HG03457 (cell line): ENCODE measurements around the gene NFIX.

ENCODE experiments used
- ATAC-seq: cut with Tn5 transposase; IDR thresholded peaks from one replicate; pipeline ENCODE4 v1.9.1; 2021; ENCODE audit warnings: moderate number of reproducible peaks; ENCODE audit not compliant: unreplicated experiment

The NFIX gene

DNA sequence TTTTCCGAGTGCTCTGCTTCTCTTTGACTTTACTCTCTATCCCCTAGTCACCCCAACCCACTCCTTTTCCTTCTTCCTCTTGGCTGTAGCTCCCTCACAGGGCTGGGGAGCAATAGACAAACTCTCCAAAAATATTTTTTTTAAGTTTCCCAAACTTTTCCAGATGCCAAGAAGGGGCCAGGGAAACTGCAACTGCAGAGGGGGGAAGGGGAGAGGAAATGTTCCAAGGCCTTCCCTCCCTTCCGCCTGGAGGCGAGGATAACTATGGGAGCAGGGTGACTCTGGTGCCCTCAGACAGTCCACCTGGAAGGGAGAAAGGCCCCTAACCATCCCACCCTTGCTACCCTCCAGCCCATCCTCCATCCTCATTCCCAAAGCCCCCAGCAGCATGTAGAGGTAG lies 58.0 kb downstream of the NFIX start:
- ATAC-seq: no peak

DNA sequence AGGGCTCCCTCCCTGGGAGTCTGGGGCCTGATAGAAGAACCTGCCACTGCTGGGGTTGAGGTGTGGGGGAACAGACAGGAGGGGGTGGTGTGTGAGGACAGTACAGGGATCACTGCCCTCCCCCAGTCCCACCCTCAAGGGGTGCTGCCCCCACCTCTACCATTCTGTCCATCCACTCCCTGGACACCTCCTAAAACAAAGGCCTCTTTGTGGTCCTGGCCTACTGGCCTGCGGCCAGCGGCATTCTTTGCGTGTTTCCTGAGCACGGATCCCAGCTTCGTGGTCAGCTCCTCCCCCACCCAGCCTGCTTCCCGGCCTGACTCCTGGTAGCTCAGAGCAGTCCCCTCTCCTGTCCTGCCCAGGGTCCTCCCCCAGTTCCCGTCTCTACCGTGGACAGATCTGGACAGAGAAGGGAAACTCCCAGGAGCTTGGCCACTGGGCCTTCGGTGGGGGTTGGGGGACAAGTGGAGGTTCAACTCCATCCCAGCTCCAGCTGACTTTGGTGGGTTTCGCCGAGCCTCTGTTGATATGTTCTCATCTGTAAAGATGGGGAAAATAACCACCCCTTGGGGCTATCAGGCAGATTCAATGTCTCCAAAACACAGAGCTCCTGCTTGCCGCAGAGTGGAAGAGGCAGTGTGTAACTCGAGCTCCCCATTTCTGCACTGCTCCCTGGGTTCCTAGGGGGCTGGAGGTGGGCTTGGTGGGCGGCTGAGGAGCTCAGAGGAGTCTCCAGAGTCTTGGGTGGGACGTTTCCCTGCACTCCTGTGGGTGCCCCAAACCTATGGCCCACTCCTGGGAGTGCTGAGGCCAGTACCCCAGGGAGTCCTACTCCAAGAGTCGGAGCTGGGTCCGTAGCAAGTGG lies 58.7 kb downstream of the NFIX start:
- ATAC-seq: no peak

DNA sequence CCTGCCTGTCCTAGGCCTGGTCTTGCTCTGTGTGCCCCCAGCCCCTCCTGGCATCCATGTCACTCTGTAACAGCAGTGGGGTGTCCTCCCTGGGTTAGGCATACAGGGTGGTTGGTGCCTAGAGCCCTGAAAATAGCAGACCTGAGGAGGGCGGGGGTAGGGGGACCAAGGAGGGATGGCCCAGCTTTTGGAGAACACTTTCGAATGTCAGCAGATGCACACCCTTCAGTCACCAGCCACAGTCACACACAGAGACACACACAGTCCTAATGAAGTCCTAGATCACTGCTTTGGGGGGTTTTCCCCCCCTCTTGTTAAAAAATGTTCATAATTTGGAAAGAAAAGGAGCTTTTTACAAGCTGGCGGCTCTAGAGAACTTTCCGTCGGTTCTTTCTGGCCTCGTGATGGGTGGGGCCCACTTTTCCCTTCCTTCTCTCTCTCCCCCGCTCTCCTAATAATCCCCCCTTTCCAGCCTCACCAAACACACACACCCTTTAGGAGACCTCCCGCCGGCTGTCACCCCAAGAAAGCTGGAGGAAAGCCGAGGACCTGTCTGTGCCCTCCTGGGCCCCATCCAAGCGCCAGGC lies 59.4 kb downstream of the NFIX start:
- no peak for ATAC-seq

DNA sequence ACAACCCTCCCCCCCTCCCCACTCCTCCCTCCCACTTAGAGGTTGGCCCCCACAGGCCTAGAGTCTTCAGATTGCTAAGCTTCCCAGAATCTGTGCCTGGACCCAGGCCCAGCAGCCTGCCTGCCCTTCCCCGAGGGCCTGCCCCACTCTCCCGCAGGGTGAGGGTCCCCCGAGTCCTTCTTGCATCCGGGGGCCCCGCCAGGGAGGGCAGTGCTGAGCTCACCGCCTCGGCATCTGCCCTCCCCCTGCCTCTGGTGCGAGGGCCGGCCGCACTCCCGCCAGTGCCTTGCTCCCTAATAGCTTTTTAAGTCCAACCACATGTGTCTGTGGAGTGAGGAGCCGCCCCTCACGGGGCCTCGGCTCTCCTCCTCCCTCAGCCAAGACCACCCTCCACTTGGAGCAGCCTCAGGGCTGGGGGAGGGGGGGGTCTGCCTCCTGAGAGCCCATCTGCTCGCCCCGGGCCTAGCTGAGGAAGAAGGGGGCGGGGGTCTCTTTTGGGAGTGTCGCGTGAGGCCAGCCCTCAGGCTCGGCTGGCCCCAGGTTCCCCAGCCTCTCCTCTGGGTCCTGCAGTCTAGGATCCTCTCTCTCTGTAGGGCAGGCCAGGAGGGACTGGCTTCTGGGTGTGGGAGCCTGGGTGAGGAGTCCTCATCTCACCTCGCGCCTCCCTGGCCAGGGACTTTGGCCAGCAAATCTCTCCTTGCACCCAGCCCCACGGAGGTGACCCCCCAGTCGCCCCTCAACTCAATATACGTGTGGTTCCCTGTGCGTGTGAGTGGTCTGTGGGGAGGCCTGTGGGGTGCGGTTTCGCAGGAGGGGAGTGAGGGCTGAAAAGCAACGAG lies 60.2 kb downstream of the NFIX start:
- no peak for ATAC-seq

DNA sequence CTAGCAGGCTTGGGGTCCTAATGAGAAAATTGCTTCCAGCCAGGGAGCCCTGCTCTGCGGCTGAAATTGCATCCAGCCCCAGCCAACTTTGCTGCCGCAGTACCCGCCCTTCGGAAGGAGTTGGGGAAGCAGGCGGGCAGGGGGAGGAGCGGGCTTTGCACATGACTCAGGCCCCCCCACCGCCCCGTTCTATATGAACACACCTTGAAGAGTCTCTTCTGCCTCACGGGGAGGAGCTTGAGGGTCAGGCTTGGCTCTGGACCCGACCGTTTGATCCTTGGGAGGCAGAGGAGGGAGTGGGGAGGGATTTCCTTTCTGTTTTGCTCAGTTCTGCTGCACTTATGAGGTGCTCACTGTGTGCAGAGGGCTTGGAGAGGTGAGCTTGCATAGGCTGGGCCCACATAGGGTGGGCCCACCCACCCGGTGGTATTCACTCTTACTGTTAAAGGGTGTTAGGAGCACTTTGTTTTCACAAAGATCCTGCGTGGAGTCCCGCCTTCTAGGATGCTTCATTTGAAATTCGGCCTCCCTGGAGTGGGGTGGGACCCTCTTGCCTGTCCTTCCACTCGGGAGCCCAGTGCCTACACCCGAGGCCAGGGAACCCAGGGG lies 60.9 kb downstream of the NFIX start:
- ATAC-seq: no peak

DNA sequence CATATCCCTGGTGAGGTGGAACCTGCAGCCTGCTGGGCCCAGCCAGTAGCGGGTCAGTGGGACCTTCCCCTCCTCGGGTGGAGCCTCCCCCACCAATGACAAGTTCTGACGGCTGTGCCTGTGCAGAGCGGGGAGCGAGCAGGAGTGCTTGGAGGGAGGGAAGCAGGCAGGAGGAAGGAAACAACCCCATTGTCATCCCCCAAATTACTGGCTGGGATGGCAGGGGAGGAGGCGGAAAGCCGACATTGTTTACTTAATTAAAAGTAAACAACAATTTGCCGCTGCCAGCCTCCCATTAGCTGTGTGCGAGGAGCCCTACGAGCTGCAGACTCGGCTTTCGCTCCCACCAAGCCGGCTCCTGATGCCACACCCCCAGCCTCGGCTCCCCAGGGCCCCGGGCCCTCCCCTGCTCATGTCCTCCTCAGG lies 61.9 kb downstream of the NFIX start:
- no peak for ATAC-seq

DNA sequence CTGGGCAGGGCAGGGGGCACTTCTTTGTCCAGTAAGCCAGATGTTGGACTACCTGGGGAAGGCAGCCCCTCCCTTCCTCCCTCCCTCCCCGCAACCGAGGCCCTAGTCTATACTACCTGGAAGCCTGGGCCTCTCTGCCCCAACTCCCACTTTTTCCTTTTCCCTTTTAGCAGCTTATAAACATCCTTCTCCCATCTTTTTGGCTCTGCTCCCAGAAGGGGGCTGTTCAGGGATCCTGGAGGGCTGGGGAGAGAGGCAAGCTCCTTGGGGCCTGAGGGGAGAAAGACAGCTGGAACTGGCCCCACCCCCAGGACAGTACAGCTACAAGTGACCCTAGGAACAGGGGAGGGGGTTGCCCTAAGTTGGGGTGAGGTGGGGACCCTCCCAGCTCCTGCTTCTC lies 62.5 kb downstream of the NFIX start:
- no peak for ATAC-seq

DNA sequence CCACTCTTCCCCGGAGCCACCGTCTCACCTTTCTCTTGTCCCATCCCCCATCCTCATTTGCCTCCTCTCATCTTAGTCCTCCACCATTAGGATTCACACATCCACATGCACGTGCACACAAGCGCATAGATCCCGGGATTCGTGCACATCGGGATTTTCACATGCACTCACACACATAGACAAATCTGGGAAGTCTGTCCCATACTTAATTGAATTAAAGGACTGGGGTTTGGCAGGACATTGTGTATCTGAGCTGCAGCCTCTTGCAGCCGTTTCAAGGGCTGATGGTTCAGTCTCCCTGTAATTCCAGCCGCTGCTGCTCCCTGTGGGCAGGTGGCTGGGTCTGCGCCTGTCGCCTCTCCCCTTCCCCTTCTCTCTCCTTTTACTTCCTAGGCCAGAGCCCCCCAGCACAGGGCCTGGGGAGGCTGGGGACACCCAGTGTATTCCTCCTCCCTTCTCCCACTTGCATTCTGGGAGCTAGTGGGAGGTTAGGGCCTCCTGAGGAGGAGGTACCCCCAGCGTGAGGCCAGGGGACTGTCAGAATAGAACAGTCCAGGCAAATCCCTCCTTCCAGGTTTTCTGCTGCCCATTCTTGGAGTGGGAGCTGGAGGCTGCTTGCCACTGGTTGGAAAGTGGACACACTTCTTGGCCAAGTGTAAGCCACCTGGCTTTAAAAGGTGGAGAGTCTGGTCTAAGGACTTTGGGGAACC lies 63.8 kb downstream of the NFIX start:
- ATAC-seq: no peak

DNA sequence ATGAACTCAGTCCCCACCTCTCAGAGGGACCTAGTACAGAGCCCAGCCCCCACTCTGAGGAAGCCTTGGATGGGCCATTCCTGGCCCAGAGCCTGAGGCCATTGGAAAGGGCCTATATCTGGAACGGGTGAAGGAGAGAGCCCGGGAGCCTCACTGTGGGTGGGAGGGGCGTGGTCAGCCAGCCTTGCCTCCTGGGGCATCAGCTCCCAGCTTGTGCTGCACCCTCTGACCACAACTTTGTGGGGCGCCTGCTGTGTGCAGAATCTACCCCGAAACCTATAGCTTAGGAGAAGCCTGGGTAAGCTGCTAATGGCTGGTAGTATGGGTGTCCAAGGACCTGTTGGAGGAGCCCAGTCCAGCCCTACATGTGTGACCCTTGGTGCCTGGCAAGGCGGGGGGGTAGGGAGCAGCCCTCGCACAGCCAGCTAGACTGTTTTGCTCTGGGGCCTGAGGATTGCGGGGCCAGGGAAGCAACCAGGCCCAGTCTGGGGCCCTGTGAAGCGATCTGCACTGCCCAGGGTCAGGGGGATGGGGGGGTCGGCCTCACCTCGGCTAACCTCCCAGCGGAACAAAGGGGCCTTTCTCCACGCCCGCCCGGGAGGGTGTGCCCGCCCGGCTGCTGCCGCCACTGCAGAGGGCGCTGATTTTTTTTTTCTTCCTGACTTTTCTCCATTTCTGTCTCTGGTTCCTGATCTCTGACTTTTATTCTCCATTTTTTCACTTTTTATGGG lies 65.1 kb downstream of the NFIX start:
- ATAC-seq: no peak

DNA sequence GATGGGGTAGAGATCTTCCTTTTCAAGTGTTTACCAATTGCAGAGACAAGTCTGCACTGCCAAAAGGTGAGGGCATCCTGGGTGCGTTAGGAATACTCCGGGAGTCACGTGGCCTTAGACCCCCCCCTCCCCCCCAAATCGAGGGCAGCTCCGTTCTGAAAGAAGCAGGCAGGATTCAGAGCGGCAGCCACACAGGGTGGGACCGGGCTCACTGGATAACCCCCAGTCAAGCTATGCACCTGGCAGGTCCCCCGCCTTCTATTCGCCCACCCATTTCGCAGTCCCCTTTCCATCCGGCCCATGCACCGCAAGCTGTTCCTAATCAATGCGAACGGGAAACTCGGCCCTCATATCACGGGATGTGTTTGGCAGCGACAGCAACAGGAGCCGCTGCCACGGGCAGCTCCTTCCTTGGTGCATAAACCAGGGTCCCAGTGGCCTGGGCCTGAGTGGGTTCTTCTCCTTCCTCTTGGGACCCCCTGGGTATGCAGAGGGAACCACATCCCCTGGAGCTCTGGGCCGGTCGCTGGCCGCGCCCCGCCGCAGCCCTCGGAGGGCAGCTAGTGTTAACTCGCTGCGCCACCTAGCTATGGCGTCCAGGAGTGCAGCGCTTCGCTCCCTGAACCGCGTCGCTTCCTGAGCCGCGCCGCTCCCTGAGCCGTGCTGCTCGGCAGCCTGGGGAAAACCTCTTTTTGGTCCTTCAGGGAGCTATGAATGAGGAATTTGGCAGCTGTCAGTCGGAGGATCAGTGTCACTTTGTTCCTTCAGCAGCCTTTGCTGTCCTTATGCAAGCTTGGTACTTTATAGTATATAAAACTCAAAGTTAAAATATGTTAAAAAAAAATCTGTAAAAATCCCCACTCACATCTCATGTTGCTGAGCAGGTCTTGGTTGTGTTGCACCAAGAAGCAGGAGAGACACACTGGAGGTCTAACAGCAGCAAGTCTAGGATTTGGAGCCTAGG lies 66.0 kb downstream of the NFIX start:
- ATAC-seq: no peak

DNA sequence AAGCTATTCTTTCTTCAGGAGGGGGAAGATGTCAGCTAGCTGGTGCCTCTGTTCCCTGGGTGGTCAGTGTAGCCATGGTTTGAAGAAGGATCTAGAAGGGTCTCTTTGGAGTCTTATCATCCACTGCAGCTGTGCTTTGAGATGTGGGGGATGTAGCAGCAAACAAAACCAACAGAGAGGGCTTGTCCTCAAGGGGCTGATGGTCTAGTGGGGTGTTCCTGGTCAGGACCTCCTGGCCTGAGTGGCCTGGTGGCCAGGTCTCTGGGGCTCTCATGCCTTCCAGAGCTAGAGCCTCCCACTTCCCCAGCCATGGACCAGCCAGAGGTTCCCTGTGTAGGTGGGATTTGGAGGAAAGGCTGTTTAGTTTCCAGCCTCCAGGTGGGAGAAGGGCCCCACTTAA lies 67.0 kb downstream of the NFIX start:
- ATAC-seq: no peak

DNA sequence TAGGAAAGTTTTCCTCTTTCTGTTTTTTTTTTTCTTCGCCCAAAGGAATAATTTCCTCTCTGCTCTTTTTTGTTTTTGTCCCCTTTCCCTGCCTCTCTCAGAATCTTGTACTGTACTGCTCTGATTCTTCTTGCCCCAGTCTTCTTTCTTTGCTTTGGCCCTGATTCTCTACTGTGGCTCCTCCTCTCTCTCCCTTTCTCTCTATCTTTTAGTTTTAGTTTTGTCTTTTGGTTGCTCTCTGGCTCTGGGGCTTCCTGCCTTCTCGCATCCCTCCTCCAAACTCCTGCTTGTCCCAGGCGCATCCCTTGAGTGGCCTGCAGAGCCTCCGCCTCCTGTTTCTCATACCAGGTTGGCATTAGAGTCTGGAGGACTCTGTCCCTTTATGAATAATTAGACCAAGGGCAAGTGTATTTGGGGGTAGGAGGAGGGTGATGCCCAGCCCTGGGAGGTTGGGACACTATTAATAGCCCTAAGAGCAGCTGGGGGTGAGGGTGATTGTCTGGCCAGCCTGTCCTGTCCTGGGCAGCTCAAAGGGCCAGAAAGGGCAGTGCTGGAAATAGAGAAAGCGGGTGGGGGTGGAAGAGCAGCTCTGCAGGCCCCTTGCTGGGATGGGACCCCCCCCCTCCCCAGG lies 68.3 kb downstream of the NFIX start:
- ATAC-seq: no peak

DNA sequence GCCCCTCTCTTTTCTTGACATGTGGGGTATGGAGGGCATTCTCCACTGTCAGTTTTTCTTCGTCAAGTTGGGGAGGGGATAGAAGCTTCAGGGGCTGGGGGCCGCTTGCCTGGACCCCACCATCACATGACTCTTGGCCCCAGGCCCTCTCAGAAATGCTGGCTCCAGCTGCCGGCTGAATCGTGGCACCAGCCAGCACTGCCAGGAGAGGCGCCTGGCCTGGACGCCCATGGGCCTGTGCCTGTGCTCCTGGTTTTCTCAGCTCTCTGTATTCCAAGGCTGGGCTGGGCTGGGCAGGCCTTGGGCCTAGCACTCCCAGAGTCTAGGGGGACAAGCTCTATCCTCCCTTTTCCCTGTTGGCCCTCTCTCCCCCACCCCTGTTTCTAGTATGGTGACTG lies 68.8 kb downstream of the NFIX start:
- no peak for ATAC-seq

DNA sequence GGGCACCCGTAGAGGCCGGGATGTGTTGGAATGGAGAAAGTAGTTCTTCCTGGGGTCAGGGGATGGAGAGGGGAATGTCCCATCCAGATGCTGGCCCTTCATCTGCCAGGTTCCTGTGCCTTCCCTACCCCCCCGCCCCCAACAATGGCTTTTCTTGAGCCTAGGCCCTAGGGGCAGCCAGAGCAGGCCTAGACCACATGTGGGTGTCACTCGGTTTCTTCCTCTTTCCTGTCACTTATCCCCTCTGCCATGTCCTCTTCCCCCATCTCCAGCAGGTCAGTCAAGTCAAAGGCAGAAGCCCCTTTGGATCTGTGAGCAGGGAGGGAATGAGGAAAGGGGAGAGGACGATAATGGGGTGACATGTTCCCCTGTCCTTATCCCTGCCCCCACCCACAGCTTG lies 71.0 kb downstream of the NFIX start:
- ATAC-seq: no peak

DNA sequence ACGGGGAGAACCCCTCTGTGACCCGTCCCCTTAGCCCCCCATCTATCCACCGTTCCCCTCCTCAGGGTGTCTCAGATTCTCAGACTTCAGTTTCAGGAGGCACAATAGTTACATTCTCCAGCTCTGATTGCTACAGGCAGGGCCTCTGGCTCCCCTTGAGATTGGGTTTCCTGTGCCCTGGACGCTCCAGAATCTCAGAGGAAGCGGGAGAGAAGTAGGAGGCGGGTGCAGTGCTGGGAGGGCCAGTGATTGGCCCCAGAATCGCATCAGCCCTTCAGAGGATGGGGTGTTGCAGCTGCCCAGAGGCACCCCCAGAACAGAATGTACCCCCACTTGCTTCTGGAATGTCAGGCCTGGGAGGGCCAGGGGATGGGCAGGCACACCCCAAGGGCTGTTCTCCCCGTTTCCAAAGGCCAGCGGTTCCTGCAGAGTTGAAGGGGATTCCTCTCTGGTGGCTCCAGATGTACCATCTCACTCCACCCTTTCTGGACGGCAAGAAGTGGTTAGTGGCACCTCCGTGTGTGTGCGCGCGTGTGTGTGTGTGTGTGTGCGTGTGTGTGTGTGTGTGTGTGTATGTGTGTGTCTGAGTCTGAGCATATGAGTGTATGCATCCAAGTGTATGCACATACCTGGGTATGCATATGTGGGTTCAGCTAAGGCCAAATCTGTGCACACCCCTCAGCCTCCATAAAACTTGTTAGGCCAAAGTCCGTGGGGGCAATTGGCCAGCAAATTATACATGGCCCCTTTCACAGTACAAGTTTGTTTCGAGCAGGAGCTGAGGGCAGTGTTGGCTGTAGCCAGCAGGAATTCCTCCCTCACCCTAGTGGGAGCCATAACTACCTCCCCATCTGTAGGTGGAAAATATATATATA lies 71.9 kb downstream of the NFIX start:
- no peak for ATAC-seq

DNA sequence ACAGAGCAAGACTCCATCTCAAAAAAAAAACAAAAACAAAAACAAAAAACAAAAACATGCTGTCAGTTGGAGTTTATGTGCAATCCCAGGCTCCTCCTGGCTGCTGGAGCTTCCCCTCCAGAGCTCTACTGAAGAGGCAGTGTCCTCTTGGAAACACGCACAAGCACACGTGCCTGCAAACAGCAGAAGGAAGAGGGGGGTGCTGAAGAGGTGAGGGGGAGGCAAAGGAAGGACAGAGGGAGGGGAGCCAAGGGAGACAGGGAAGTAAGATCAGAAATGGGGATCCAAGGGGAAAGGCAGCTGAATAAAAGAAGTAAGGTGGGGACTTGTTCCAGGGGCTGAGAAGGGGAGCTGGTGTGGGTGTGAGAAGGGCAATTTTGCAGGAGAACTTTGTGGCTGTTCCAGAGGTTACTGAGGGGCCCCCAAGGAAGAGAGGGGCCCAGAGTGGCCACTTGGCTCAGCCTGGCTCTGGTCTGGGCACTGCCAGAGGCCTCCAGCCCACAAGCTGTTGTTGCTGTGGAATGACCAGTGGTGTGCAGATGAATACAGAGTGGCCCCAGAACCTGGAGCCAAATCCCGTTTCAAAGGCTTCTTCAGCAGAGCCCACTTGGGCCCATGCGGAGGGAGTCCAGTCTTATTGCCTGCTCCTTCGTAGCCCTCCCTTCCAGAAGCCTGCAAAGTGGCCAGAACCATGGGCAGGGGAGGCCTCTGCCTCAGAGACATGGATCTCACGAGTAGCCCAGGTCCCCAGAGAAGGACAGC lies 73.0 kb downstream of the NFIX start:
- ATAC-seq: no peak
